ENCODE data around the gene CDC42BPA.

CDC42BPA gene

DNA sequence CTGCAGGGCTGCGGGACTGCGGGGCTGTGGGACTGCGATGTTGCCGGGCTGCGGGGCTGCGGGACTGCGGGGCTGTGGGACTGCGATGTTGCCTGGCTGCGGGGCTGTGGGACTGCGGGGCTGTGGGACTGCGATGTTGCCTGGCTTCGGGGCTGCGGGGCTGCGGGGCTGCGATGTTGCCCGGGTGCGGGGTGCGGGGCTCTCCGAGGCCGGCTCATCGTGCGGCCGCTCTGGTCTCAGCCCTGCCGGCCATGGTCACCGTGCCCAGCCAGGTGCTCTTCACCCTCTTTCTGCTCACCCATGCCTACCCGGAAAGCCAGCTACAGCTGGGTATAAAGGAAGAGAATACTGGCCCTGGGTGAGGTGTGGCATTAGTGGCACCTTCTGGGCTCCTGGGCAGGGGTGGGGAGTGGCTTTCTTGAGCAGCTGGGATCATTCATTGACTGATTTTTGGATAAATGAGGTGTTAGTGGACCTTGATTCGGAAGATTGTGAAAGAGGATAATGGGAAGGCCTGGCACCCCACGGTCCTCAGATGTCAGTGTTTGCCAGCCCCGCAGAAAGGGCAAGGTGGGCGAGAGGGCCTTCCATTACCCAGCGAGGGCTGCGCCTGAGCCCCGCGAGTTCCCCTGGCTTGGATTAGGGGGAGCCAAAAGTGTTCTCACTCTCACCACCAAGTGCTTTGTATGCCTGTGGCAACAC lies 341.9 kb downstream of the CDC42BPA start:
- no peak for DNase-seq

DNA sequence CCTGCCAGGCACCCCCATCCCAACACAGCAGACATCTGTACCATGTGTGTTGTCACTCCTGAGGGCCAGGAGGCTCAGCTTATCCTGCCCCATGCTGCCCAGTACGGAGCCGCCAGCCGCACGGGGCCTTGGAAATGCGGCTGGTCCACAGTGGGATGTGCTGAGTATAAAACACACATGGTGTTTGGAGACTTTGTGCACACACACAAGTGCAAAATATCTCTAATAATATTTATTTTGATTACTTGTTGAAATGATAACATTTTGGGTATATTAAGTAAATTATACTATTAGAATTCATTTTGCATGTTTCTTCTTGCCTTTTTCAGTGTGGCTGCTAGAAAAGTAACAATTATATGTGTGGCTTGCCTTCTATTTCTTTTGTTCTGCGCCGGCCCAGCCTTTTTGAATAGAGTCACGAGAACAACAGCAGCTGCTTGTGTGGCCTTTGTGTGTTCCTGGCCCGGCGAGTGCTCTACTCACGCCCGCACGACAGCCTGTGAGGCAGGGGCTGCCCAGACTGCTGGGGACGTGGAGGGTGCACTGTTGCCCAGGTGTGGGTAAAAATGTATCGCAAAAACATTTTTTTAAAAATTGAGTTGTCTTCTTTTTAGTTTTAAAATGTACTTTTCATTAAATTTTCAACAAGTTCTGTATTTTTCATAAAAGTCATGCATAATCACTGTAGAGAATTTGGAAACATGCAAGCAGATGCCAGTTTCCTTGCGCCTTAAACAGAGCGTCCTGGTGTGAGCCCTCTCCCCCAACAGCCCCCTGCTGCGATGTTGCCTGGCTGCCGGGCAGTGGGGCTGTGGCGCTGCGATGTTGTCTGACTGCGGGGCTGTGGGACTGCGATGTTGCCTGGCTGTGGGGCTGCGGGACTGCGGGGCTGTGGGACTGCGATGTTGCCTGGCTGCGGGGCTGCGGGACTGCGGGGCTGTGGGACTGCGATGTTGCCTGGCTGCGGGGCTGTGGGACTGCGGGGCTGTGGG lies 342.7 kb downstream of the CDC42BPA start:
- no peak for DNase-seq

DNA sequence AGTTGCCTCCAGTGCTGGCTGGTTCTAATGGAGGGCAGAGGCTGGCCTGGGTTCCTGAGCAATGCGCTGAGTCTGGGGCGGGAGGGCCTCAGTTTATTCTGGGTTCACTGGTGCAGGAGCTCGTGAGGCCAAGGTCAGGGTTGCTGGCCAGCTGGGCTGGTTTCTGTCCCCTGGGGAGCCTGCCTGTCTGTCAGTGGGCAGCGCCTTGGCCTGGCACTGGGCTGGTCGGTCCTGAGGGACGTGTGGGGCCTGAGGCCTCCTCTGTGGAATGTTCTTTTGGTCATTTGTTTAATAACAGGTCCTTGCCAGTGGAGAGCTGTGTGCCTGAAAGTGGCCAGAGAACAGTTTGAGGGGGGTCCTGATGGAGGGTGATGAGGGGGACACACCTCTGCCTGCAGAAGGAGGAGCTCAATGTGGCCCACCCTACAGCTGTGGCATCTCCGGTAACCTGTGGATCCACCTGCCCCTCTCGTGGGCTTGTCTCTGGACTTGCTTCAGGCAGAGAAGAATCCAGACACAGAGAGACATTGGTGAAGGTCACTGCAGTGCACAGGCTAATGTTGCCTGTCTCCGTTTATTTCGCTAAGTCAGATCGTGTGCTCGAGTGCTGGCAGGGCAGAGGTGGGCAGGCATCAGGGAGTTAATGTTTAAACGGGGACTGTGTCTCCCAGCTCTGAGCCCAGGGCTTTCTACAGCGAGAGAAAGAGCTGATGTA lies 343.6 kb downstream of the CDC42BPA start:
- DNase-seq, result no peak

DNA sequence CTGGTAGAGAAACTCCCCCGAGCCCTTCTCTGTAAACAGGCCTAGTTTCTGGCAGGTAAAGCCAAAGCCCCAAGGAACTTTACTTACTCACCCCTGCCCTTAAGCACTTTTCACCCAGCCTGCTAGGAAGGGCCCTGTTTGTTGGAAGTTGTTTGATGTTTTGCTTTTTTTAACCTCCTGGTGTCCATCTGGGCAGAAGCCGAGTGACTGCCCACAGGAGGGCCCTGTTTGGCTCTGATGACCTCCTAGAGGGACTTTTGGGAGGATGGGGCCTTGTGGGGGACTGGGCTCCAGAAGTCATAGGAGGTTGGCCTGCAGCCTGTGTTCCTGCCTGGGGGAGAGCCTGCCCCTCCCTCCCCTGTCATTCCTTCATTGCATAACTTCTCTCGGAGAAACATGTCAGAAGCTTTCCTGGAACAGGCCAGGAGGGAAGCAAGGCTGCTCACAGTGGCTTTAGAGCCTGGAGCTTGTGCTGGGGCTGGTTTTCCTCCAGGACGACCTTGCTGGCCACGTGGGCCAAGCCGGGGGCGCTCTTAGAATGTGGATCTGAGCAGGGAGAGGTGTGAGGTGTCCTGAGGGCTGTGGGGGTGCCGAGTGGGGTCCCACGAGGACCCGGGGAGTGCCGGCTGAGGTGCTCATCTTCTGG lies 344.3 kb downstream of the CDC42BPA start:
- DNase-seq, result no peak

DNA sequence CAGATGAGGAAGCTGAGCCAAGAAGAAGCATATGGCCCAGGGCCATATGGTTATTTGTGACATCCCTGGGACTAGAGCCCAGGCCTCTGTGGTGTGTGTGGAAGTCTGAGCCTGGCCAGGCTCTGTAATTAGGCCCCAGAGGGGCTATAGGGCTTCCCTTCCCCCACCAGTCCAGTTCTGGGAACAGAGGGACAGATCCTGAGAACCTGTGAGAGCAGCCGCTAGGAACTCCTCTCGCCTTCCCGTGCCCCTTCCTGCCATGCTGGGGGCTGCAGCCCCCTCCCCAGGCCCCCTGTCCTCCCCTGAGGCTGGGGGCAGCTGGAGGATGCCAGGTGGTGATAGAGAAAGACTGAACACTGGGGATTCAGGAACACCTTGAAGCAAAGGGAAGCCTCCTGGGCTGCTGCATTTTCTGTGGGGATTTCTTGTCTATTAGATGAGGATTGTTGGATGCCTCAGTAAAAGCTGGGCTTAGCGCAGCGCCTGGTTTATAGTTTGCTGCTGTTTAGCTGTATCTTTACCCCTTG lies 344.9 kb downstream of the CDC42BPA start:
- no peak for DNase-seq

DNA sequence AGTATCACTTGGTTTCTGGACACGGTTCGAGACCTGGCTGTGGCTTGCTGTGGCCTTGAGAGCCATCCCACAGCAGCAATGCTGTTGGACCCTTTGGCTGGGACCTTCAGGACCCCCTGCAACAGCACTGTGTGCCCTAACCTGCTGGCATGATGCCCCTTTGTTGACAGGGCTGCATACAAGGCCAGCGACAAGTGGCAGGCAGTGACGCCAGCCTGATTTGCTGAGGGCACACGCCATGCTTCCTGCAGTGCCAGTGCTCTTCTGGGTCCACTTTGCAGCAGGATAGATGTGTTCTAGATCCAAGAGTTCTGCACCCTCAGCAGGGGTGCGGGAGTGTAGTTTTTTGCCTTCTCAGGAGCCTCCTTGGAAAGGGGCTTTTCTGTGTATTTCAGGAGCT lies 345.4 kb downstream of the CDC42BPA start:
- no peak for DNase-seq

DNA sequence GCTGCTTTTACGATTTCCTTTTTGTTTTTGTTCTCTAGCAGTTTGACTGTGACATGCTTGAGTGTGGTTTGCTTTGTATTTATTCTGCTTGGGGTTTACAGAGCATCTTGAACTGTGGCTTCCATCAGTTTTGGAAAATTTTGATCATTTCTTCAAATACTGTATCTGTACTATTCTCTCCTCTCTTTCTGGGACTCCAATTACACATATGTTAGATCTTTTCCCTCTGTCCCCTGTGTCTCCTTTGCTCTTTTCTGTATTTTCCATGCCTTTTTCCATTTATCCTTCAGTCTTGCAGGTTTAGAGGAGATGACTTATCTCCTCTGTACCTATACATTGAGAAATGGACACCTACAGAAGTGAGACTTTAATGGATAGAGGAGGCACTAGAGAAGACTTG lies 346.5 kb downstream of the CDC42BPA start:
- DNase-seq, result no peak

DNA sequence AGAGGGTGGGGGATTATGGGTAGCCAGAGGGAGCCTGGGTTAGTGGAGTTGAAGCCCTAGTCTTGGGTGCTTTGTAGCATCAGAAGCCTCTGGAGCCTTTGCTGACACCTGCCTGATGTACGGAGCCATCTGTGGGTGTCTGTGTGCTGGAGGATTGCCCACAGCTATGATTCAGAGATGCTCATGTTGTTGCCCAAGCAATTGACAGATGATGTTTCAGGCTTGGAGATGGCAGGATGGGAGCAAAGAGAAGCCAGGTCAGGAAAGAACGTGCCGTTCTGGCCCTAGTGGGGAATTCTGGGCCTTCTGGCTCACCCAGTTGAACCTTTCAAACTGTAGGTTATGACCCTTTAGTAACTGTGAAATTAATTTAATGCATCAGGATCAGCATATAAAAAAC lies 350.6 kb downstream of the CDC42BPA start:
- no peak for DNase-seq

DNA sequence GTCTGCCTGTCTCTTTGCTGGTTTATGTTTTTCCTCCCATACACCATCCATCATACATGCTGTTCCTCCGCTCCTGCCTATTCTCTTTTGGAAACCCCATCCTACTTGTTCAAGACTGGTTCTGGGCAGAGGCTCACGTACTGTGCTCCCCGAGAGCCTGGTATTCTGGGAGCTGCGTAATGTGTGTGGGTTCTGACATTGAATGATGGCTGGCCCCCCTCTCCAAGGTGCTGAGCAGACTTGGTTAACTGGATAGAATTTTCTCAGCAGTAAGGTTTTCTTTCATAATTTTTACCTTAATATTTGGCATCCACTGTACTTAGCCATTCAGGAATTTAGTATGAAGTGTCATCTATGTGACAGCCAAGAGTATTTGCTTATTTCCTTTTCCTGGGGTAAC lies 351.6 kb downstream of the CDC42BPA start:
- no peak for DNase-seq

DNA sequence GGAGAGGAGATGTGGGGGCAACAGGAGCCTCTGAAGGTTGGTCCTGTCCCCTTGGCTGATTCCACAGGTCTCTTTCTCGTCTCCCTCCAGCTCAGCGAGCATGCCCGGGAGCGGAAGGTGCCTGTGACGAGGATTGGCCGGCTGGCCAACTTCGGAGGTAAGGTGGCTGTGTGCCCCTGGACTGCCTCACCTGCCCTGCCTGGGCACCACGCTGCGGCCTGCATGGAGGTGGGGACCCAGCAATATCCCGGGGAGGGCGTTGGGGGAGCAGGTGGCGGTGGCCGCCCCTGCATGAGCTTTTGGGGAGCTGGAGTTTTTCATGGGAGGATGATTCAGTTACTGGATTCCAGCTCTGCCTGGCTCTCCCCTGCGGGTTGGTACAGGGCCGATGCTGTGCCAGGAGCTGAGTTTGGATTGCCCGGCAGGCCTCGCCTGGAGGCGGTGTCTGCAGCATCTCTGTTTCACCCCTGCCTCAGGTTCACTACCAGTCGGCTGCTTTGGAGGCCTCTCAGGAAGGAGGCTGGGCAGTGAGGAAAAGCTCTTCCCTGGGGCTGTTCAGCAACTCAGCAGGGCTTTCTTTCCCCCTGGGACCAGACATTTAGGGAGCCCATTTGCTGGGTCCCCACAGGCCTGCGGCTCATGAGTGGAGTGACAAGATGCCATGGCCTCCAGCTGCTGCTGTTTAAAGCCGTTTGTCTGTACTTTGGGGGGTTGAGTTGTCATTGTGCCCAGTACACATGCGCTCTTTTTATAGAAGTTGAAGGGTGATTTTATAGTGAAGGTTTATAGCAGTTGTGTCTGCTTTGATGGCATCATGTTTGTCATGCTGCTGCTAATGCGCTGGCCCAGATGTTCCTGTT lies 352.5 kb downstream of the CDC42BPA start:
- no peak for DNase-seq

DNA sequence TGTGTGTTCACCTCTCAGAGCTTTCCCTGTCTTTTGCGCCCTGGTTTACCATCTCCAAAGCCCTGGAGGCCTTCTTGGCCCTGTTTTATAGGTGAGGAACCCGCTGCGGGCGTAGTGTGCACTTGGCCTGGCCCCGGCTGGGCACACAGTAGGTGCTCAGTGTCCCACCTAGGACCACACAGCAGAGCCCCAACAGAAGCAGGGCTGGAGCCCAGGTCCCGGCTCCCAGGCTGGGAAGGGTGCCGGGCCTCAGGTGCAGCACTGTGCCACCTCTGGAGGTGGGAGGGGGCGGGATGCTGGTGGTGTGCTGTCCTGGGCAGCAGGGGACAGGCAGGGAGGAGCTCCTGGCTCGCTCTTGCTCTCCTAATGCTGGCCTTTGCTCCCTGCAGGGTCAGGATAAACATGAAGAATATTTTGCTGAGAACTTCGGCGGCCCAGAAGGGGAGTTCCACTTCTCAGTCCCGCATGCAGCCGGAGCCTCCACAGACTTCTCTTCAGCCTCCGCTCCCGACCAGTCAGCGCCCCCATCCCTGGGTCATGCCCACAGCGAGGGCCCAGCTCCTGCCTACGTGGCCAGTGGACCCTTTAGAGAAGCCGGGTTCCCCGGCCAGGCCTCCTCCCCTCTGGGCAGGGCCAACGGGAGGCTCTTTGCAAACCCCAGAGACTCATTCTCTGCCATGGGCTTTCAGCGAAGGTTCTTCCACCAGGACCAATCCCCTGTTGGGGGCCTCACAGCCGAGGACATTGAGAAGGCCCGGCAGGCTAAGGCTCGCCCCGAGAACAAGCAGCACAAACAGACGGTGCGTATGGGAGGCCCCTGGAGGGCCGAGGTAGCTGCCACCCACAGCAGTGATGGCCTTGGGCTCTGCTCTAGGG lies 353.4 kb downstream of the CDC42BPA start:
- no peak for DNase-seq

DNA sequence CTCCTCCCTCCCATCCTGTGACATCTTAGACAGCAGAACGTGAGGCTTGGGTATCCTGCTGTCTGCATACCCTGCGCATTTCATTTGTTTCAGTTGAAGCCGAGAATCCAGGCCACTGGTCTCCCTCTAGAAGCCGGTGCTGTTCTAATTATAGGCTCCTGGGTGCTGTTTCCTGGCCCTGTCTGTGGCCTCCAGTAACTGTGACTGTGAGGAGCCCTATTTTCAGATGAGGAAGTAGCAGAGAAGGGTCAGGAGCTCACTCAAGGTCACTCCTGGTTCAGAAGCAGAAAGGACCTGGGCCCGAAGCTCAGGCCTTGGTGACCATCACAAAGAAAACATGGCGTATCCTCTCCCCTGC lies 354.2 kb downstream of the CDC42BPA start:
- DNase-seq, result no peak

DNA sequence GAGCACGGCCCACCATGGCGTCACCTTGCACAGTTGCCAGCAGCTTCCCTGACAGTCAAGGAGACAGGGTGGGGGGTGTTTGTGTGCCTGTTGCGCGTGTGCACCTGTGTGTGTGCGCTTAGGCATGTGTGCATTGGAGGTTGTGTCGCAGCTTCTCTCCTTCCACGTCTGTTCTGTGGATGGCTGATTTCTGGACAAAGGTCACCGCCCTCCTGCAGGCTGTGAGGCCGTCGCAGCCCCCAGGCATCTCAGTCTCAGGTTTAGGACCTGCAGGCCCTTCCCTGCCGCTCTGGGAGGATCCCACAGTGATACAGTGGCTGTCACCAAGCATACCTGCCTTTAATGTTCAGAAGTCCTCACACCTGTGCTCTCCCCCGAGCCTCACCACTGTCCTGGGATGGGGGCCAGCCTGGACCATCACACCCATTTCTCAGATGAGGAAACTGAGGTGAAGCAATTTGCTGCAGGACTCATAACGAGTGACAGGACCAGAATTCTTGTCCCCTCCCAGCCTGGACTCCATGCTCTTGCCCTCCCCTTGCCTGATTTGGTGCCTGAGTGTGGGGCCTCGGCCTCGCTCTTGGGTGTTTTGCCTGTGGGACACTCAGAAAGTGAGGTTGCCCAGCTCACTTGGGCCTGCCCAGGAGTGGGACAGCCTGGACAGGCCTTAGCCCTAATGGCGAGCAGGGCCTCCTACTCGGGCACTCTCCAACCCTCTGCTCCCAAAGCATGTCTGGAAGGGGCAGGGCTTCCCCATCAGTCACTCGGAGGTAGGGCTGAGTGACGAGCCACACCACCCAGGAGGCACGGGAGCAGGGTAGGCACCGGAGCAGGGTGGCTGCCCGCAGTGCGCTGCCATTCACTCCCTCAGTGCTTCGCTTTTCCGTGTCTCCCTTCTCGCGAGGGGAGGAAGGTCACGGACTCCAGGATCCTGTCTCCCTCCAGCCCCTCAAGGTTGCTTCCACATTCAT lies 355.6 kb downstream of the CDC42BPA start:
- DNase-seq, result no peak

DNA sequence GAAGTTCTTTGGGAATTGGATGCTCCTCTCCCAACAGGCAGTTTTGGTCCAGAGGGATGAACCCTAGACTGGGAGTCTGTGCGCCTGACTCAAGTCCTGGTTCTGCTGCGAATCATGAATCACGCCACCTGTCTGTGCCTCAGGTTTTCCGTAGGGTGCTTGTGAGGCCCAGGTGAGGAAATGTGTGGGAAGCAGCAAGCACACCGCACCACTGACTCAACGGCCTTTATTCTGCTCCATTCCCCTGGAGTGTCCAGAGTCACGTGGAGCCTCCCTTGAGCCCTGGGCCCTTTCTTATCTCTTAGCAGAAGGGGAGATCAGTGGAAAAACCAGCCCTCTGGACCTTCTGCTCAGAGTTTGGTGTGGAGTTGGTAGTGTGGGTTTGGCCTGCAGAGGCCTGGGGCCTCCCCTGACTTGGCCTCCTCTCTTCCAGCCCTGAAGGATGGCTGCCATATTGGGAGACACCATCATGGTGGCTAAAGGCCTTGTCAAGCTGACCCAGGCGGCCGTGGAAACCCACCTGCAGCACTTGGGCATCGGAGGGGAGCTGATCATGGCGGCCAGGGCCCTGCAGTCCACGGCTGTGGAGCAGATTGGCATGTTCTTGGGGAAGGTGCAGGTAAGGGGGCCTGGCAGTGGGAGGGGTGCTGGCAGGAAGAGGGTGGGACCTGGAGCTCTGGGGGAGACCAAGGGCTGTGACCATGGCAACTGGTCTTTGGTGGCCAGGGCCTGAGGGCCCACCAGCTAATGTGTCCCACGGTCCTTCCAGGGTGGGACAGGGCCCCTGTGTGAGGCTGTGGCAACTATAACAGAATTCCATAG lies 357.1 kb downstream of the CDC42BPA start:
- DNase-seq, result no peak

DNA sequence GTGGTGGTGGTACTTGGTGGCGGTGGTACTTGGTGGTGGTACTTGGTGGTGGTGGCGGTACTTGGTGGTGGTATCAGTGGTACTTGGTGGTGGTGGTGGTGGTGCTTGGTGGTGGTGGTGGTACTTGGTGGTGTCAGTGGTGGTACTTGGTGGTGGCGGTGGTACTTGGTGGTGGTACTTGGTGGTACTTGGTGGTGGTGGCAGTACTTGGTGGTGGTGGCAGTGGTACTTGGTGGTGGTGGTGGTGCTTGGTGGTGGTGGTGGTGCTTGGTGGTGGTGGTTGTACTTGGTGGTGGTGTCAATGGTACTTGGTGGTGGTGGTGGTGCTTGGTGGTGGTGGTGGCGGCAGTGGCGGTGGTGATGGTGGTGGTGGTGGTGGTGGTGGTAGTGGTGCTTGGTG lies 358.0 kb downstream of the CDC42BPA start:
- no peak for DNase-seq

DNA sequence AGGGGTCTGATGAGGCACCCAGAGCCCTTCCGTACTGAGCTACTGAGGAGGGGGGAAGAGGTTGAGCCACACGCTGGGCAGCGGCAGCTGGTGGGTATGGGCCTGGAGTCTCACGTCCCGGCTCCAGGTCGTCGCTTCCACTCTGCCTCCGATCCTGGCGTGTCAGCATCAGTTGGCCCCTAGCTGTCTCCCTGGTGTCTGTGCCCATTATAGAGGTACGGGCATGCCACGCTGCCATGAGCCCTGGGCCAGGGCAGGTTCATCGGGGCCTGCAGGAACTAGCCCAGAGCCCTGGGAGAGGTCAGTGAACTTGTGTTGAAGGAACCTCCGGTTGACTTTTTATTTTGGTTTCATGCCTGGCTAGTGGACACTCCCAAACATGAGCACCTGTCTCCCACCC lies 360.0 kb downstream of the CDC42BPA start:
- no peak for DNase-seq

DNA sequence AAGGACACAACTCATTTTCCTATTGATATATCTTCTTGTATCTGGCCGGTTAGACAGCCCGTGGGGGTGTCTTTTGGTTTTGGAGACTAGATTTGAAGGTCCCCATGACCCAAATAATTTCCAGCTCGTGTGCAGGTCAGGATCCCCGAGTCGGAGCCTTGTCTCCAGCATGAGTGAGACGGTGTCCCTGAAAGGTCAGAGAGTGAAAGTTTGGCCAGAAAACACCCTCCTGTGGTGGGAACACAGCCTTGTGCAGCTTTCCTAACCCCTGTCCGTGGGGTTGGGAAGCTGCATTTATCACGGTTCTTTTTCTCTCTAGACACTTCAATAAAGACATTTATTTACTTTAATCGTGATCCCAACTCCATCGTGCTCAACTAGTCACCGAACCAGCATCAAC lies 360.6 kb downstream of the CDC42BPA start:
- no peak for DNase-seq

DNA sequence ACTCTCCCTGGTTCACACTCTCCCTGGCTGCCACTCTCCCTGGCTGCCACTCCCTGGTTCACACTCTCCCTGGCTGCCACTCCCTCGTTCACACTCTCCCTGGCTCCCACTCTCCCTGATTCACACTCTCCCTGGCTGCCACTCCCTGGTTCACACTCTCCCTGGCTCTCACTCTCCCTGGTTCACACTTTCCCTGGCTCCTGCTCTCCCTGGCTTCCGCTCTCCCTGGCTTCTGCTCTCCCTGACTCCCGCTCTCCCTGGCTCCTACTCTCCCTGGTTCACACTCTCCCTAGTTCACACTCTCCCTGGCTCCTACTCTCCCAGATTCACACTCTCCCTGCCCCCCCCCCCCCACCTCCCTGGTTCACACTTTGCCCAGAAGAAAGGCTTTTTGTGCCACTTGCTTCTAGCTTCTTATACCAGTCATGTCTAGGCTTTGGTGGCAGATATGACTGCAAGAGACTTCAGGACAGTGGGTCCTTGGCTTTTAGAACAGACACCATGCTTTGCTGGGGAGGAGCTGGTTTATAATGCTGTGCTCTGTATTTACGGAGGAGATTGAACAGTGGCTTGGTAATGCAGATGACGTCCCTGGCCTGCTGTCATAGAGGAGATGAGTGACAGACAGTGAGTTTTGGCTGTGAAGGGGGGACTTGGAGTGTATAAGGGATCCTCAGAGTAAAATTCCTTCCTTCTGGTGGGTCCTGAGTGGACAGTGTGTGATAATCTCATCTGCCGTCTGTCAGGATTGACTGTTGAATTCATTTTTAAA lies 361.2 kb downstream of the CDC42BPA start:
- DNase-seq, result no peak
